SK-N-MC (cell line): ENCODE results near the gene ACTG2.

ENCODE experiments used
- EZH2 ChIP-seq: fragments of 200-600 bp; sonication (generic); IDR thresholded peaks from one replicate; pipeline ENCODE4 v1.6.1; 2017; ENCODE audit warnings: antibody characterized with exemption
- POLR2AphosphoS5 ChIP-seq: IDR thresholded peaks from 2 replicates; pipeline ENCODE4 v1.6.1; 2012; ENCODE audit warnings: mild to moderate bottlenecking, low read depth, low read length, borderline replicate concordance

GRCh38 chr2:73938718-73939352, 46.0 kb downstream of the ACTG2 start:
- TF ChIP-seq EZH2 (no peak), POLR2AphosphoS5 (no peak)
